BLaER1 (cell line): ENCODE measurements around the gene MCM3.

ENCODE experiments used
- H3K27ac ChIP-seq: shearing (Covaris generic); formaldehyde crosslinking; 2 replicates; pipeline ENCODE4 v1.8.1; 2022
- H3K27me3 ChIP-seq: shearing (Covaris generic); formaldehyde crosslinking; 2 replicates; pipeline ENCODE4 v1.8.1; 2022
- H3K36me3 ChIP-seq: shearing (Covaris generic); formaldehyde crosslinking; 2 replicates; pipeline ENCODE4 v1.8.1; 2022
- H3K4me1 ChIP-seq: shearing (Covaris generic); formaldehyde crosslinking; 2 replicates; pipeline ENCODE4 v1.8.1; 2022
- H3K4me2 ChIP-seq: shearing (Covaris generic); formaldehyde crosslinking; 2 replicates; pipeline ENCODE4 v1.8.1; 2022
- H3K4me3 ChIP-seq: shearing (Covaris generic); formaldehyde crosslinking; 2 replicates; pipeline ENCODE4 v1.8.1; 2022
- H3K9ac ChIP-seq: shearing (Covaris generic); formaldehyde crosslinking; 2 replicates; pipeline ENCODE4 v1.8.1; 2022
- H3K9me3 ChIP-seq: shearing (Covaris generic); formaldehyde crosslinking; 2 replicates; pipeline ENCODE4 v1.8.1; 2022
- H4K20me1 ChIP-seq: shearing (Covaris generic); formaldehyde crosslinking; 2 replicates; pipeline ENCODE4 v1.8.1; 2022
- Cebpa-rat ChIP-seq: shearing (Covaris generic); IDR thresholded peaks from 2 replicates; pipeline ENCODE4 v1.8.1; 2022

MCM3 gene

DNA sequence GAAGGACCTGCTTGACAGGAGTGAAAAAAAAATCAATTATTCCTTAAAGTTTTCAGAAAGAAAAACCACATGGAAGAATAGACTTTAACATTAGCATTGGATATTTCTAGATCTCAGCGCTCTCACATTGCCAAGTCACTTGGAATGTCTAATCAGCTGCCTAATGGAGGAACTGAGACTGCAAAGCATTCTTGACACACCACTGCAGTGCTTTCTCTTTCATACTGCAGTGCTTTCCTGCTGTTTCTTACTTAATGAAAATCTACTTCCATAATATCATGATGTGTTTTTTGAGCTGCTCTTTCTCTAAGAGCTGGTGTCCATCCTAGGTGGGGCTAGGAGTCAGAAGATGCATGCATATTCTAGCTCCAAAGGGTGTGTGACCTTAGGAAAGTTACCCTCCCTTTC, 20.4 kb upstream of the MCM3 start:
- H3K4me2 ChIP-seq, result peak overlapping the region; percentile 83
- H3K4me1 ChIP-seq, result peaks cover 60% of the 10 kb centered on the region
- H3K4me3 ChIP-seq, result no peak overlapping the region

DNA sequence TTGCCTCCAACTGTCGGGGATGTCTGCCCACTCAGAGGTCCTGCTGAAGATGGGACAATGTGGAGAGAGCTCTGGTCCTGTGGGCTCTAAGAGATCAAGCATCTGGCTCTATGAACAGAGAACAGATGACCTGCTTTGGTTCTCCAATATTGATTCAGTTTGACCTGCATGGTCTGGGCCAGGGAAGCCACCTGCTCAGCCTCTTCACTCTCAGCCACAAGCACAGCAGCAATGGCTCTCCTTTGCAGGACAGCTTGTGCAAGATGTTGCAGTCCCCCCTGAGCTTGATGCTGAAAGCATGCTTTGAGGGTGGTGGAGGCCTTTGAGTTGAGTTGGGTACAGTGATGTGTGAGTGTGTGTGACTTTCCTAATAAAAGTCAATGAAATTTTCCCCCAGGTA, 18.6 kb upstream of the MCM3 start:
- Histone ChIP-seq H3K9me3 (no peaks in the 10 kb centered on the region), H3K9ac (no peak overlapping the region), H3K4me1 (peaks cover 52% of the 10 kb centered on the region), H3K4me2 (peak overlapping the region; percentile 83; the same call in 1 of the 2 replicates), H3K27me3 (no peaks in the 10 kb centered on the region), H3K27ac (no peak overlapping the region), H3K4me3 (no peak overlapping the region), H4K20me1 (no peaks in the 10 kb centered on the region), H3K36me3 (no peaks in the 10 kb centered on the region)
- no peak for TF ChIP-seq Cebpa-rat

More for the DNA sequence above, 20.4 kb upstream of the MCM3 start:
- Histone ChIP-seq H3K27me3 (no peaks in the 10 kb centered on the region), H3K9ac (peak overlapping the region; percentile 68), H3K27ac (peak overlapping the region; percentile 87), H4K20me1 (no peaks in the 10 kb centered on the region), H3K36me3 (no peaks in the 10 kb centered on the region), H3K9me3 (no peaks in the 10 kb centered on the region)
- TF ChIP-seq Cebpa-rat, result no peak

DNA sequence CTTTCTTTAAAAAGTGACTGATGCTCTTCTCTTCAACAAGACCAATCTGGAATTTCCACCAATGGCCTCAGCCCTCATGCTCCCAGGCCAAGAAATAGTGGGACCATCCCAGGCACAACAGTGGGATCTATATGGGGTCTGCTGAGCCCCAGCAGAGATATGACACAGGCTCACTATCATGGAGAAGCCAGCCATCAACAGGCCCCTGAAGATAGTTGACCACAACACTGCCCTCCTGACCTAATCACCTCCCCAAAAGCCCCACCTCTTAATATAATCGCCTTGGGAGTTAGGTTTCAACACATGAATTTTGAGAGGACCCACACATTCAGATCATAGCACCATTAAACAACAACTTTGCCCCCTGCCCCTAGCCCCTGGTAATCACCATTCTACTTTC, 16.8 kb upstream of the MCM3 start:
- Histone ChIP-seq H4K20me1 (no peaks in the 10 kb centered on the region), H3K4me2 (no peak overlapping the region), H3K27ac (no peak overlapping the region), H3K9me3 (peaks cover 3% of the 10 kb centered on the region; the same call in 1 of the 2 replicates), H3K36me3 (no peaks in the 10 kb centered on the region), H3K4me3 (no peak overlapping the region), H3K27me3 (no peaks in the 10 kb centered on the region), H3K4me1 (peaks cover 33% of the 10 kb centered on the region), H3K9ac (no peak overlapping the region)
- no peak for TF ChIP-seq Cebpa-rat

DNA sequence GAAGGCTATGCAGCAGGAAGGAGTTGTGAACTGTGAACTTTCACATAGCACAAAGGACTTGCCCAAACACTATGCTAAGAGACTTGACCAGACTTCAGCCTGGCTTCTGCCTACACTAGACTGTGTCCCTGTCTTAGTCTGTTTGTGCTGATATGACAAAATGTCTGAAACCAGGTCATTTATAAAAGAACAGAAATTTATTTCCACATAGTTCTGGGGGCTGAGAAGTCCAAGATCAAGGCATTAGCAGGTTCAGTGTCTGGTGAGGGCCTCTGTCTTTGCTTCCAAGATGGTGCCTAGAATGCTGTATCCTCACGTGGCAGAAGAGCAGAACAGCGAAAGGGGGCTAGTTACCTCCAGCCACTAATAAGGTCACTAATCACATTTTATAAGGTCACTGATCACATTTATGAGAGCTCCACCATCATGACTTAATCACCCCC, 16.0 kb upstream of the MCM3 start:
- no peak overlapping the region for H3K27ac ChIP-seq
- peaks cover 4% of the 10 kb centered on the region; the same call in 1 of the 2 replicates for H3K9me3 ChIP-seq
- H3K9ac ChIP-seq, result no peak overlapping the region
- peaks cover 25% of the 10 kb centered on the region for H3K4me1 ChIP-seq
- TF ChIP-seq Cebpa-rat, result no peak
- no peak overlapping the region for H3K4me3 ChIP-seq
- H3K4me2 ChIP-seq, result no peak overlapping the region
- no peaks in the 10 kb centered on the region for H4K20me1 ChIP-seq
- no peaks in the 10 kb centered on the region for H3K36me3 ChIP-seq
- no peaks in the 10 kb centered on the region for H3K27me3 ChIP-seq

DNA sequence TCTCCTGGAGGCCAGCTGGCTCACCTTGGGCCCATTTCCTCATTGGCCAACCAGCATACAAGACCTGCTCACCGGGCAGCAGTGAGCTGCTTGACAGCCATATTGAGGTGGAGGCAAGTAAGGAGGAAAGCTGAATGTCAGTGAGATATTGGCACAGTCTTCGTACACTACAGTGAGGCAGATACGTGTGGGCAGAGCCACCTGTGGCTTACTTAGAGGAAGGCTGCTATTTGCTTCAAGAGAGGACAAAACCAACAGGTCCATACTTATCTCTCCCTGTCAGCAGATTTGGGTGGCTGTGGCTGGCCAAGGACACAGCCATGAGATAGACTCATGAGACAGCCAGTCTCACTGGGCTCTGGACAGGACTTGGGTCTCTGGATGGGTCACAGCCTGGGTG, 15.1 kb upstream of the MCM3 start:
- no peak overlapping the region for H3K27ac ChIP-seq
- H3K4me2 ChIP-seq, result no peak overlapping the region
- H3K4me1 ChIP-seq, result peaks cover 17% of the 10 kb centered on the region
- no peak for TF ChIP-seq Cebpa-rat
- H3K9me3 ChIP-seq, result peaks cover 4% of the 10 kb centered on the region; the same call in 1 of the 2 replicates
- H3K36me3 ChIP-seq, result no peaks in the 10 kb centered on the region
- no peaks in the 10 kb centered on the region for H3K27me3 ChIP-seq
- no peak overlapping the region for H3K9ac ChIP-seq
- no peak overlapping the region for H3K4me3 ChIP-seq
- H4K20me1 ChIP-seq, result no peaks in the 10 kb centered on the region

DNA sequence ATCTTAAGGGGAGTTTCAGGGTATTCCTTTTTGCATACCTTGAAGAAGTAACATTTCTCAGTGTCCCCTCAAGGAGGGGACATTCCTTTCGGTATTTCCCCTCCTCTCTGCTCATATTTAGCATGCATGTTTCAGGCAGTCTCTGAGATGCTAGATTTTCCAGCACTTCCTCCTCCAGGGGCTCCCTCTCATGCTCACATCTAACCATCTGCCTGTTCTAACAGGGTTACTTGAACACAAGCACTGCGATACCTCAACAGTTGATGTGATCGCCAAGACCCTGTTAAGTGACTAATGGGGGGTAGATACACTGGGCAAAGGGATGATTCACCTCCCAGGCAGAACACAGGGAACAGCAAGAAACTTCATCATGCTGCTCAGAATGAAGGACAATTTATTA, 12.9 kb upstream of the MCM3 start:
- H3K9ac ChIP-seq, result no peak overlapping the region
- H3K9me3 ChIP-seq, result peaks cover 4% of the 10 kb centered on the region; the same call in 1 of the 2 replicates
- H3K27ac ChIP-seq, result no peak overlapping the region
- no peaks in the 10 kb centered on the region for H4K20me1 ChIP-seq
- H3K4me3 ChIP-seq, result no peak overlapping the region
- no peak overlapping the region for H3K4me2 ChIP-seq
- H3K27me3 ChIP-seq, result no peaks in the 10 kb centered on the region
- no peak for TF ChIP-seq Cebpa-rat
- H3K36me3 ChIP-seq, result no peaks in the 10 kb centered on the region
- H3K4me1 ChIP-seq, result no peaks in the 10 kb centered on the region

DNA sequence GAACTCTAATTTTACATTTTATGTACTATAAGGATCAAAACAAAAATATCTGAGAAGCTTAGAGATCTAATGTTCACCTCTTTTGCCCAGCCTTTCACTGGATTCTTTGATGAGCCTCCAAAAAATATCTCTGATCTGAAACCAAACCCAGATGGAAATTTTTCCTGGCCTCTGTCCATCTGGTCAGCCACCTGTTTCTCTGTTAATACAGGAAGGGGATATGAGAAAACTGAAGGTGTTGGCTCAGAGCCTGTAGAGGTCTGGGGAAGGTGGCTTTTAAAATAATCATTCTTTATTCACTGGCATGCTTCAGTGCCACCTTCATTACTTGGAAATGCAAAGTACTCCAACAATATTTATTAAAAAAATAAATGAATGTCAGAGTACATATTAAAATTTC, 8.5 kb upstream of the MCM3 start:
- H4K20me1 ChIP-seq, result no peaks in the 10 kb centered on the region
- H3K36me3 ChIP-seq, result no peaks in the 10 kb centered on the region
- no peak overlapping the region for H3K9ac ChIP-seq
- no peaks in the 10 kb centered on the region for H3K27me3 ChIP-seq
- peaks cover 4% of the 10 kb centered on the region; the same call in 1 of the 2 replicates for H3K9me3 ChIP-seq
- no peak for TF ChIP-seq Cebpa-rat
- H3K4me2 ChIP-seq, result no peak overlapping the region
- no peak overlapping the region for H3K4me3 ChIP-seq
- no peak overlapping the region for H3K27ac ChIP-seq
- H3K4me1 ChIP-seq, result no peaks in the 10 kb centered on the region

DNA sequence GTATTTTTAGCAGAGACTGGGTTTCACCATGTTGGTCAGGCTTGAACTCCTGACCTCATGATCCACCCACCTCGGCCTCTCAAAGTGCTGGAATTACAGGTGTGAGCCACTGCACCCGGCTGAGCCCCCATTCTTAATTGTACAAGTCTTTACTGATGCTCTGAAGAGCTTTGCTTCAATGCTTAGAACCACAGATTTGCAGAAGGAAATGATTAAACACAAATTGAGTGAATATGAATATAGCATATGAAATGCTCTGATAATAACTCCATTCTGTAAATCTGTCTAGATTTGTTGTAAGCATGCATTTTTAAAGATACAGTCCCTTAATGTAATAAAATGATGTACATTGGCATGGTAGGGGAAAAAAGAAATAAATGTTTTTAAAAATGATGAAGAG, 4.3 kb upstream of the MCM3 start:
- Histone ChIP-seq H3K4me3 (no peak overlapping the region), H3K4me1 (peaks cover 16% of the 10 kb centered on the region), H3K9me3 (no peaks in the 10 kb centered on the region), H3K27me3 (no peaks in the 10 kb centered on the region), H3K27ac (no peak overlapping the region), H3K9ac (no peak overlapping the region), H3K4me2 (no peak overlapping the region), H4K20me1 (no peaks in the 10 kb centered on the region), H3K36me3 (no peaks in the 10 kb centered on the region)
- no peak for TF ChIP-seq Cebpa-rat

DNA sequence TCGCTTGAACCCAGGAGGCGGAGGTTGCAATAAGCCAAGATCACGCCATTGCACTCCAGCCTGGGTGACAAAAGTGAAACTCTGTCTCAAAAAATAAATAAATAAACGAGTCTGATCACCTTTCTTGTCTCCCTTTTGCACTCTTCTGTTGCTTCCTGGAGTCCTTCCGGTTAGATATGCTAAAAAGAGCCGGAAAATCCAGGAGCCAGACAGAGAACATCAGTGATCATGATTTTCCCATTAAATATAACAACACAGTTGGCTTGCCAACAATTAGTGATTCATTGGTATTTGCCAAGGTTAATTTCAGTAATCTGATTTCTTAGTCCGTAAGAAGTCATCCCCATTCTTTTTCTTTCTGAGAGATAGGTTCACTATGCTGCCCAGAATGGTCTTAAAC, 3.7 kb upstream of the MCM3 start:
- no peak overlapping the region for H3K4me2 ChIP-seq
- H4K20me1 ChIP-seq, result peaks cover 4% of the 10 kb centered on the region
- no peaks in the 10 kb centered on the region for H3K27me3 ChIP-seq
- no peaks in the 10 kb centered on the region for H3K9me3 ChIP-seq
- H3K27ac ChIP-seq, result no peak overlapping the region
- TF ChIP-seq Cebpa-rat, result no peak
- H3K36me3 ChIP-seq, result peaks cover under 1% of the 10 kb centered on the region; the same call in 1 of the 2 replicates
- H3K4me3 ChIP-seq, result no peak overlapping the region
- H3K9ac ChIP-seq, result no peak overlapping the region
- peaks cover 21% of the 10 kb centered on the region for H3K4me1 ChIP-seq

DNA sequence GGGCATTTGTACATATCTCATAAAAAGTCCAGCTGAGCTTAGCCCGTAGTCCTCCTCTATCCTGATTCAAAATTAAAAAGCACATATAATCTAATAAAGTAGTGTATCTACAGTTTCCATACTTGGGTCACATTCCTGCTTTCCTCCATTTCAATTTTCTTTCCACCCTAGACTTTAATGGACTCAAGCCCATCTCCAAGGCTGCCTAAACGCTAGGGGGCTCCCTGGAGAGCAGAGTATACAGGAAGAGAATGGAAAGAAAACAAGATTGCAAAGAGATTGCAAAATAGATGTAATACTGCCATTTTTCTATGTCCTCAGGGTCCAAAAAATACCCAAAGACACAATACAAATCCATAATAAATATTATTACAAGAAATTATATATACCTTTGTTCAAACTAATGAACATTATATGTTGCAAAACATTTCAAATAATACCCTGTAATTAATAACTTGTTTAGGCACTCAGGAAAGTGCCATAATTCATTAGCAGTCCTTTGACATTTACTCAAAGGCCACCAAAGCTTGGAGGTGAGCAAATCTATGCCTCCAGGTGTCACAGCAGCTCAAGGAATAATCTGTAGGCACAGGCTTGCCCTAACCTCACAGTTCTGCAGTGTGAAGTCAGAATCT, 2.4 kb upstream of the MCM3 start:
- 0 out of 2 replicates have a peak, but pooled peaks have one; percentile 28 for TF ChIP-seq Cebpa-rat
- no peak overlapping the region for H3K4me3 ChIP-seq

More for the DNA sequence above, 2.4 kb upstream of the MCM3 start:
- Histone ChIP-seq H4K20me1 (peaks cover 17% of the 10 kb centered on the region), H3K4me2 (no peak overlapping the region), H3K4me1 (peaks cover 34% of the 10 kb centered on the region), H3K9me3 (no peaks in the 10 kb centered on the region), H3K27me3 (no peaks in the 10 kb centered on the region), H3K27ac (no peak overlapping the region), H3K9ac (no peak overlapping the region), H3K36me3 (peaks cover 13% of the 10 kb centered on the region)
